Progenitor cell of endocrine pancreas (in vitro differentiated cells): Measurements from ENCODE around the gene DUSP8. TPM values are rescaled to one million over a fixed set of nuclear protein-coding genes. Genes with fewer than 3 reads are reported as not detected.
A peak's percentile ranks its signal among the peaks of the same experiment; 100 is the strongest.

Source experiments
- DNase-seq: peaks from one replicate; pipeline ENCODE4 v3.0.0; 2021; ENCODE audit warnings: low spot score; ENCODE audit not compliant: unreplicated experiment
- H3K27ac Mint-ChIP-seq: 2 replicates; pipeline ENCODE4 v1.8.0; 2021; ENCODE audit warnings: mild to moderate bottlenecking, moderate library complexity, mixed read lengths
- H3K27me3 Mint-ChIP-seq: 2 replicates; pipeline ENCODE4 v1.8.0; 2021; ENCODE audit warnings: mixed read lengths
- H3K36me3 Mint-ChIP-seq: 2 replicates; pipeline ENCODE4 v1.8.0; 2022; ENCODE audit warnings: mixed read lengths; ENCODE audit not compliant: insufficient read depth
- H3K4me1 Mint-ChIP-seq: 2 replicates; pipeline ENCODE4 v1.8.0; 2021; ENCODE audit warnings: low read depth, mixed read lengths
- H3K4me3 Mint-ChIP-seq: 2 replicates; pipeline ENCODE4 v1.8.0; 2021; ENCODE audit warnings: low read depth, mild to moderate bottlenecking, moderate library complexity, mixed read lengths
- H3K9me3 Mint-ChIP-seq: 2 replicates; pipeline ENCODE4 v1.8.0; 2021; ENCODE audit warnings: low read depth, mixed read lengths
- total RNA-seq: library from RNA; stranded (reverse); gene quantifications from 2 replicates; pipeline ENCODE4 v1.2.1, GENCODE V29; 2021
- TF ChIP-seq, protein P1 (sequence below): fragments of 200-600 bp; sonication (generic); IDR thresholded peaks from one replicate; pipeline ENCODE4 v1.5.0; 2021; ENCODE audit warnings: antibody characterized with exemption, mild to moderate bottlenecking; ENCODE audit not compliant: unreplicated experiment

DUSP8 gene
- total RNA-seq, 1 donor from 2014 or later: 15.2 TPM

GRCh38 chr11:1567052-1567720 lies 4.9 kb downstream of the DUSP8 start:
- no peak overlapping the region for H3K4me3 Mint-ChIP-seq
- H3K27ac Mint-ChIP-seq: no peak overlapping the region
- TF ChIP-seq, protein P1, sequence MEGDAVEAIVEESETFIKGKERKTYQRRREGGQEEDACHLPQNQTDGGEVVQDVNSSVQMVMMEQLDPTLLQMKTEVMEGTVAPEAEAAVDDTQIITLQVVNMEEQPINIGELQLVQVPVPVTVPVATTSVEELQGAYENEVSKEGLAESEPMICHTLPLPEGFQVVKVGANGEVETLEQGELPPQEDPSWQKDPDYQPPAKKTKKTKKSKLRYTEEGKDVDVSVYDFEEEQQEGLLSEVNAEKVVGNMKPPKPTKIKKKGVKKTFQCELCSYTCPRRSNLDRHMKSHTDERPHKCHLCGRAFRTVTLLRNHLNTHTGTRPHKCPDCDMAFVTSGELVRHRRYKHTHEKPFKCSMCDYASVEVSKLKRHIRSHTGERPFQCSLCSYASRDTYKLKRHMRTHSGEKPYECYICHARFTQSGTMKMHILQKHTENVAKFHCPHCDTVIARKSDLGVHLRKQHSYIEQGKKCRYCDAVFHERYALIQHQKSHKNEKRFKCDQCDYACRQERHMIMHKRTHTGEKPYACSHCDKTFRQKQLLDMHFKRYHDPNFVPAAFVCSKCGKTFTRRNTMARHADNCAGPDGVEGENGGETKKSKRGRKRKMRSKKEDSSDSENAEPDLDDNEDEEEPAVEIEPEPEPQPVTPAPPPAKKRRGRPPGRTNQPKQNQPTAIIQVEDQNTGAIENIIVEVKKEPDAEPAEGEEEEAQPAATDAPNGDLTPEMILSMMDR: no peak
- H3K4me1 Mint-ChIP-seq: peaks cover 2% of the 10 kb centered on the region
- no peaks in the 10 kb centered on the region for H3K9me3 Mint-ChIP-seq
- DNase-seq: no peak
- no peaks in the 10 kb centered on the region for H3K36me3 Mint-ChIP-seq
- peaks cover 7% of the 10 kb centered on the region for H3K27me3 Mint-ChIP-seq

DNA sequence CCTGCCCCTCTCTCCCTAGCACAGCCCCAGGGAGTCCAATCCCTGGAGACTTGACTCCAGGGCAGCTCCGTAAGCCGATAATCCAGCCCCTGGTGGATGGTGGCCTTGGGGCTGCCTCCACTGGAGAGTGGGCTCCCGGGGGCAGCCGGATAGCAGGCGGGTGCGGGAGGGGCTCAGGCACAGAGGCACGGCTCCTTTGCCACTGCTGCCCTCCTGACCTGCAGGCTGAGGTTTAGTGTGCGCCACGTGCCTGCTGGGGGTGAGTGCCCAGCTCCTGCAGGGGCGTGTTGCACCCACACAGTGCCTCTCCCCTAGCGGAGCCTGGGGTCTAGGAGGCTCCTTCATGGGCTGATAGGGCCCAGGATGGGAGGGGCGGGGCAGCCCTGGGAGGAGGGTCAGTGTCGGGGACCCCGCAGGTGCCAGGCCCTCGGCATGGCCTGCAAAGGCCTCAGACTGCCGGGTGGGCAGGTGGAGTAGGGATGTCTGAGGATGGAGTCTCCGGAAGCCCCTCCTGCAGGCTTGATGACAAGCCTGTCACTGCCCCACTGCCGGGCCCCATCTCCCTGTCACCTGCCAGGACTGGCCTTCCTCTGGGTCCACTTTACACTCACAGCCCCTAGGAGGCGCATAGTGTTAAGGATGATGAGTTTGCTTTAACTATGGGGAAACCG lies 5.6 kb downstream of the DUSP8 start:
- Mint-ChIP-seq H3K4me3 (no peak overlapping the region), H3K4me1 (peaks cover 2% of the 10 kb centered on the region), H3K27me3 (peaks cover 7% of the 10 kb centered on the region), H3K9me3 (no peaks in the 10 kb centered on the region), H3K36me3 (no peaks in the 10 kb centered on the region), H3K27ac (no peak overlapping the region)
- TF ChIP-seq, protein P1: no peak
- DNase-seq: no peak

DNA sequence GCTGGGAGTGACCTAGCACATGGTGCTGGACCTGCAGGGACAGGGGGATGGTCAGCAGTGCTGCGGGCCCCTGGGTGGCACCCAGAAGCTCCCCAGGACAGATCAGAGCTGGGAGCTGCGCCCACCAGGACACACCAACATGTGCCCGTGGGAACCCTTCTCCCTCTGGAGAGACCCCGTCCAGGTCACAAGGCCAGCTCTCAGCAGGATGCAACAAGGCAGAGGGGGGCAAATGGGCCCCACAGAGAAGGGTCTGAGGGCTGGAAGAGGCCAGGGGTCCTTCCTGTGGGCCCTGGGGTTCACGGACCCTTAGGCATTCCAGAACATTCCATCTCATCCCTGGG lies 6.2 kb downstream of the DUSP8 start:
- Mint-ChIP-seq H3K27me3 (peaks cover 7% of the 10 kb centered on the region), H3K27ac (no peak overlapping the region), H3K4me1 (peaks cover 2% of the 10 kb centered on the region), H3K9me3 (no peaks in the 10 kb centered on the region), H3K36me3 (no peaks in the 10 kb centered on the region), H3K4me3 (no peak overlapping the region)
- no peak for DNase-seq
- TF ChIP-seq, protein P1: no peak

DNA sequence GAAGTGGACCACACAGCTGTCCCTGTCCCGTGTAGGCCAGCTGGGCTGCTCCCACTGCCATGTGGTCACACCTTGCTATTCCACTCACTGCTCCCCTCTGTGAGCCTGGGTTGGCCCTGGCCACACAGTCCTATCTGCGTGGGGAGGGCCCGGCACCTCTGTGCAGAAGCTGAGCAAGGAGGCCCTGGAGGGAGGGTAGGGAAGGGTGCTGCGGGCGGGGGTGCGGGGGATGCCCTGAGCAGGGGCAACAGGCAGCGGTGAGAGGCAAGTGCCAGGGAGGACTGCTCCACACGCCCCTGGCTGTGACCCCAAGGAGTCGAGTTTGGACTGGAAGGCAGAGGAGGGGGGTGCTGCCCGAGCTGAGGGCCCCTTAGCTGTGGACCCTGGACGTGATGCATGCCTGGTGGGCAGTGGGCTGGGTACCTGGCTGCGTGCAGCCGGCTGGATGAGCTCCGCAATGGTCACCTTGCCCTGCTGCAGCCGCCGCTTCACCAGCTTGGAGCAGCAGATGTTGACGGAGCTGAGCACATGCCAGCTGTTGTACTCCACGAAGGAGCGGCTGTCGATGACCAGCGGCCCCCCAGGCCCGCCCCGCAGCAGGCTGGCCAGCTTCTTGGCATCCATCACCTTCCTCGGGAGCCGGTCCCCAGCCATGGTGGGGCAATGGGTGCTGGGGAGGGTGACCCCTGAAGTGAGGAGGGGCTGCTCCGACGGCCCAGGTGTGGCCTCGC lies 6.7 kb downstream of the DUSP8 start:
- H3K4me1 Mint-ChIP-seq: peaks cover 2% of the 10 kb centered on the region
- H3K27me3 Mint-ChIP-seq: peaks cover 7% of the 10 kb centered on the region
- no peaks in the 10 kb centered on the region for H3K9me3 Mint-ChIP-seq
- no peak overlapping the region for H3K4me3 Mint-ChIP-seq
- no peak for DNase-seq
- H3K36me3 Mint-ChIP-seq: no peaks in the 10 kb centered on the region
- TF ChIP-seq, protein P1: no peak
- H3K27ac Mint-ChIP-seq: no peak overlapping the region

- Mint-ChIP-seq H3K4me1 (peaks cover 2% of the 10 kb centered on the region), H3K9me3 (no peaks in the 10 kb centered on the region), H3K4me3 (no peak overlapping the region), H3K36me3 (no peaks in the 10 kb centered on the region), H3K27me3 (peaks cover 5% of the 10 kb centered on the region), H3K27ac (no peak overlapping the region)
- DNase-seq: peak; percentile 59
- TF ChIP-seq, protein P1: no peak
Measured at GRCh38 chr11:1564535-1565172, 7.4 kb downstream of the DUSP8 start.
